Measurements from ENCODE around the gene GALR2.

GALR2 gene

GRCh38 chr17:76053246-76054111 lies 21.1 kb upstream of the GALR2 start:
- peak overlapping the region; percentile 74; the same call in 1 of the 2 replicates for H3K27ac ChIP-seq
- no peak for TF ChIP-seq CTCF (conservative IDR thresholded peaks at IDR 0.05)

GRCh38 chr17:76054112-76054476 lies 20.5 kb upstream of the GALR2 start:
- TF ChIP-seq CTCF (conservative IDR thresholded peaks at IDR 0.05), result no peak
- no peak overlapping the region for H3K27ac ChIP-seq

GRCh38 chr17:76056882-76057281 lies 17.7 kb upstream of the GALR2 start:
- TF ChIP-seq CTCF (conservative IDR thresholded peaks at IDR 0.05), result peak; percentile 31
- no peak overlapping the region for H3K27ac ChIP-seq

GRCh38 chr17:76058264-76058663 lies 16.3 kb upstream of the GALR2 start:
- H3K27ac ChIP-seq, result 0 out of 2 replicates have a peak overlapping the region, but pooled peaks have one; percentile 8

- H3K27ac ChIP-seq, result no peak overlapping the region
- TF ChIP-seq CTCF (conservative IDR thresholded peaks at IDR 0.05), result no peak
Observed at GRCh38 chr17:76063875-76064546, 10.6 kb upstream of the GALR2 start.

- no peak overlapping the region for H3K27ac ChIP-seq
- TF ChIP-seq CTCF (conservative IDR thresholded peaks at IDR 0.05), result no peak
Observed at GRCh38 chr17:76065775-76066174, 8.8 kb upstream of the GALR2 start.

GRCh38 chr17:76071531-76072147 lies 2.9 kb upstream of the GALR2 start:
- no peak for TF ChIP-seq CTCF (conservative IDR thresholded peaks at IDR 0.05)
- peak overlapping the region; percentile 83 for H3K27ac ChIP-seq

Data from VCaP (cell line).